Measurements from ENCODE around the gene CNDP1.

The CNDP1 gene

GRCh38 chr18:74495581-74496507 is 38.5 kb upstream of the CNDP1 start, which contains the start of gene CNDP2 (continued):
- no peak; the same call in 1 of the 2 replicates for TF ChIP-seq ZNF692 (tag by site-specific recombination; IDR thresholded peaks at IDR 0.05)
- peak; percentile 71 for TF ChIP-seq ZBTB11 (tag by site-specific recombination; conservative IDR thresholded peaks at IDR 0.05; ENCODE audit: low read depth)
- TF ChIP-seq ZNF221 (tag by site-specific recombination; IDR thresholded peaks at IDR 0.05; ENCODE audit: borderline replicate concordance) = no peak
- no peak for TF ChIP-seq GLI2 (tag by site-specific recombination; IDR thresholded peaks at IDR 0.05; ENCODE audit: borderline replicate concordance, low read depth)
- TF ChIP-seq ATF2 (tag by site-specific recombination; IDR thresholded peaks at IDR 0.05; ENCODE audit: low read depth) = peak; percentile 100
- no peak for TF ChIP-seq ZNF449 (tag by site-specific recombination; IDR thresholded peaks at IDR 0.05)
- peak; percentile 100 for TF ChIP-seq KLF9 (tag by site-specific recombination; IDR thresholded peaks at IDR 0.05; ENCODE audit: low read depth)
- peak; percentile 60 for TF ChIP-seq ZNF600 (tag by site-specific recombination; IDR thresholded peaks at IDR 0.05)
- TF ChIP-seq ZNF777 (tag by site-specific recombination; IDR thresholded peaks at IDR 0.05; ENCODE audit: borderline replicate concordance) = 0 out of 2 replicates have a peak, but pooled peaks have one; percentile 9
- TF ChIP-seq ZNF23 (tag by site-specific recombination; IDR thresholded peaks at IDR 0.05; ENCODE audit: borderline replicate concordance) = no peak
- no peak for TF ChIP-seq KLF7 (tag by site-specific recombination; IDR thresholded peaks at IDR 0.05; ENCODE audit: borderline replicate concordance)
- TF ChIP-seq ZNF292 (tag by site-specific recombination; IDR thresholded peaks at IDR 0.05; ENCODE audit: borderline replicate concordance, low read depth) = no peak
- no peak for TF ChIP-seq BCL6B (tag by site-specific recombination; IDR thresholded peaks at IDR 0.05)
- peak; percentile 79; the same call in 1 of the 2 replicates for TF ChIP-seq PBX3 (CRISPR knock-in tag; IDR thresholded peaks at IDR 0.05)
- peak; percentile 23; the same call in 1 of the 2 replicates for TF ChIP-seq ZNF76 (tag by site-specific recombination; IDR thresholded peaks at IDR 0.05; ENCODE audit: borderline replicate concordance, low read depth)
- TF ChIP-seq ZFP3 (tag by site-specific recombination; IDR thresholded peaks at IDR 0.05; ENCODE audit: low read depth) = no peak
- no peak for TF ChIP-seq ZNF184 (tag by site-specific recombination; IDR thresholded peaks at IDR 0.05)
- peak; percentile 99 for TF ChIP-seq KLF1 (tag by site-specific recombination; IDR thresholded peaks at IDR 0.05)
- TF ChIP-seq ZNF514 (tag by site-specific recombination; IDR thresholded peaks at IDR 0.05) = no peak
- TF ChIP-seq ZBTB17 (tag by site-specific recombination; IDR thresholded peaks at IDR 0.05) = peak; percentile 26; the same call in 1 of the 2 replicates
- no peak for TF ChIP-seq ZNF585B (tag by site-specific recombination; IDR thresholded peaks at IDR 0.05)
- TF ChIP-seq ZNF747 (tag by site-specific recombination; IDR thresholded peaks at IDR 0.05) = no peak
- TF ChIP-seq ZNF16 (tag by site-specific recombination; IDR thresholded peaks at IDR 0.05; ENCODE audit: low read depth) = no peak
- TF ChIP-seq ZNF549 (tag by site-specific recombination; IDR thresholded peaks at IDR 0.05) = no peak
- TF ChIP-seq TRIM28 (IDR thresholded peaks at IDR 0.05; ENCODE audit: borderline replicate concordance, low read length) = no peak
- TF ChIP-seq ZNF621 (tag by site-specific recombination; IDR thresholded peaks at IDR 0.05) = no peak
- TF ChIP-seq OVOL3 (tag by site-specific recombination; IDR thresholded peaks at IDR 0.05) = no peak
- TF ChIP-seq ZNF10 (tag by site-specific recombination; IDR thresholded peaks at IDR 0.05) = no peak

All from HEK293 (cell line).